H9 (cell line): ENCODE results near the gene RGL1. TPM values are rescaled to one million over a fixed set of nuclear protein-coding genes. Genes with fewer than 3 reads are reported as not detected.
A peak's percentile ranks its signal among the peaks of the same experiment; 100 is the strongest.

Experiments
- DNase-seq: peaks from one replicate; pipeline ENCODE4 v3.0.0-alpha.2; 2017
- H2AFZ ChIP-seq: one replicate; pipeline ENCODE4 v1.6.1; 2013; ENCODE audit warnings: mild to moderate bottlenecking, low read length, control low read depth, moderate library complexity
- H2AK5ac ChIP-seq: 2 replicates; pipeline ENCODE4 v1.6.1; 2013; ENCODE audit warnings: low read length, control low read depth, mixed read lengths; ENCODE audit not compliant: insufficient read length
- H2BK120ac ChIP-seq: one replicate; pipeline ENCODE4 v1.6.1; 2013; ENCODE audit warnings: low read depth, mild to moderate bottlenecking, low read length, control low read depth, inconsistent platforms; ENCODE audit not compliant: poor library complexity, severe bottlenecking
- H2BK12ac ChIP-seq: 2 replicates; pipeline ENCODE4 v1.6.1; 2013; ENCODE audit warnings: low read length, control low read depth, mixed read lengths, low read depth; ENCODE audit not compliant: insufficient read length
- H2BK15ac ChIP-seq: 2 replicates; pipeline ENCODE4 v1.6.1; 2013; ENCODE audit warnings: low read depth, low read length, control low read depth
- H2BK20ac ChIP-seq: one replicate; pipeline ENCODE4 v1.6.1; 2013; ENCODE audit warnings: low read depth, mild to moderate bottlenecking, low read length, control low read depth, inconsistent platforms; ENCODE audit not compliant: poor library complexity, severe bottlenecking
- H2BK5ac ChIP-seq: 2 replicates; pipeline ENCODE4 v1.6.1; 2013; ENCODE audit warnings: low read length, control low read depth, mixed read lengths; ENCODE audit not compliant: insufficient read length
- H3K14ac ChIP-seq: 2 replicates; pipeline ENCODE4 v1.6.1; 2013; ENCODE audit warnings: low read length, control low read depth; ENCODE audit not compliant: insufficient read depth
- H3K18ac ChIP-seq: 2 replicates; pipeline ENCODE4 v1.6.1; 2013; ENCODE audit warnings: low read depth, mild to moderate bottlenecking, mixed read lengths, low read length, control low read depth; ENCODE audit not compliant: insufficient read length
- H3K23ac ChIP-seq: 2 replicates; pipeline ENCODE4 v1.6.1; 2013; ENCODE audit warnings: low read length, control low read depth, mixed read lengths, low read depth; ENCODE audit not compliant: insufficient read length
- H3K23me2 ChIP-seq: 2 replicates; pipeline ENCODE4 v1.6.1; 2013; ENCODE audit warnings: low read depth, mild to moderate bottlenecking, mixed read lengths, low read length, control low read depth; ENCODE audit not compliant: insufficient read length, poor library complexity, severe bottlenecking
- H3K27ac ChIP-seq: 2 replicates; pipeline ENCODE4 v1.5.1; 2013; ENCODE audit warnings: low read length, control low read depth, mixed read lengths, low read depth; ENCODE audit not compliant: insufficient read length
- H3K27me3 ChIP-seq: 2 replicates; pipeline ENCODE4 v1.6.1; 2013; ENCODE audit warnings: low read length, control low read depth, inconsistent platforms; ENCODE audit not compliant: insufficient read depth
- H3K4ac ChIP-seq: 2 replicates; pipeline ENCODE4 v1.6.1; 2013; ENCODE audit warnings: low read depth, mild to moderate bottlenecking, control low read depth, inconsistent platforms, low read length, moderate library complexity
- H3K4me1 ChIP-seq: 2 replicates; pipeline ENCODE4 v1.6.1; 2013; ENCODE audit warnings: low read length, control low read depth, inconsistent platforms; ENCODE audit not compliant: insufficient read depth
- H3K4me2 ChIP-seq: 2 replicates; pipeline ENCODE4 v1.6.1; 2013; ENCODE audit warnings: low read length, control low read depth, mixed read lengths; ENCODE audit not compliant: insufficient read length, insufficient read depth
- H3K56ac ChIP-seq: 2 replicates; pipeline ENCODE4 v1.6.1; 2013; ENCODE audit warnings: low read depth, mild to moderate bottlenecking, mixed read lengths, low read length, control low read depth; ENCODE audit not compliant: insufficient read length
- H3K79me1 ChIP-seq: 2 replicates; pipeline ENCODE4 v1.6.1; 2013; ENCODE audit warnings: low read depth, mild to moderate bottlenecking, moderate library complexity, low read length, control low read depth, inconsistent platforms; ENCODE audit not compliant: insufficient read depth, poor library complexity, severe bottlenecking
- H3K79me2 ChIP-seq: 2 replicates; pipeline ENCODE4 v1.6.1; 2013; ENCODE audit warnings: low read length, control low read depth, inconsistent platforms; ENCODE audit not compliant: insufficient read depth
- H3K9ac ChIP-seq: 2 replicates; pipeline ENCODE4 v1.6.1; 2013; ENCODE audit warnings: low read length, control low read depth, mixed read lengths; ENCODE audit not compliant: insufficient read length; ENCODE audit errors: extremely low read depth
- H3K9me3 ChIP-seq: one replicate; pipeline ENCODE4 v1.6.1; 2013; ENCODE audit warnings: low read depth, low read length, inconsistent platforms; ENCODE audit not compliant: control insufficient read depth
- H3T11ph ChIP-seq: one replicate; pipeline ENCODE4 v1.6.1; 2013; ENCODE audit warnings: mild to moderate bottlenecking, low read length, control low read depth, inconsistent platforms
- H4K20me1 ChIP-seq: one replicate; pipeline ENCODE4 v1.6.1; 2013; ENCODE audit not compliant: control insufficient read depth, insufficient read length, insufficient read depth
- H4K5ac ChIP-seq: 2 replicates; pipeline ENCODE4 v1.6.1; 2013; ENCODE audit warnings: low read depth, mild to moderate bottlenecking, mixed read lengths, low read length, control low read depth; ENCODE audit not compliant: insufficient read length
- H4K8ac ChIP-seq: replicated peaks from 2 replicates; pipeline ENCODE4 v1.6.1; 2013; ENCODE audit warnings: low read length, control low read depth, mixed read lengths, low read depth; ENCODE audit not compliant: insufficient read length
- H4K91ac ChIP-seq: 2 replicates; pipeline ENCODE4 v1.6.1; 2013; ENCODE audit warnings: low read depth, mild to moderate bottlenecking, moderate library complexity, mixed read lengths, low read length, control low read depth; ENCODE audit not compliant: insufficient read length
- H3K27ac Mint-ChIP-seq, 3 experiments: 2 replicates in 2 of 3; 3 replicates in 1 of 3; pipeline ENCODE4 v1.8.0; 2020 to 2021; ENCODE audit warnings: mixed read lengths in 3 of 3, mild to moderate bottlenecking in 1 of 3, moderate library complexity in 1 of 3
- H3K27me3 Mint-ChIP-seq: 2 replicates; pipeline ENCODE4 v1.8.0; 2021; ENCODE audit warnings: low read depth, mild to moderate bottlenecking, moderate library complexity, mixed read lengths
- H3K36me3 Mint-ChIP-seq, 3 experiments: 2 replicates in 2 of 3; 3 replicates in 1 of 3; pipeline ENCODE4 v1.8.0; 2020 to 2021; ENCODE audit warnings: low read depth in 3 of 3, mixed read lengths in 3 of 3; ENCODE audit not compliant: insufficient read depth in 1 of 3
- H3K4me1 Mint-ChIP-seq, 2 experiments: 2 replicates each; pipeline ENCODE4 v1.8.0; 2020; ENCODE audit warnings: mixed read lengths in 2 of 2
- H3K4me3 Mint-ChIP-seq, 2 experiments: 2 replicates in 1 of 2; 3 replicates in 1 of 2; pipeline ENCODE4 v1.8.0; 2020 to 2021; ENCODE audit warnings: mild to moderate bottlenecking in 2 of 2, mixed read lengths in 2 of 2, moderate library complexity in 1 of 2
- H3K9me3 Mint-ChIP-seq, 2 experiments: 2 replicates in 1 of 2; 3 replicates in 1 of 2; pipeline ENCODE4 v1.8.0; 2020; ENCODE audit warnings: mild to moderate bottlenecking in 2 of 2, mixed read lengths in 2 of 2, moderate library complexity in 1 of 2
- CTCF ChIP-seq: fragments of 200-600 bp; sonication (generic); conservative IDR thresholded peaks from 3 replicates; pipeline ENCODE4 v1.8.0; 2021; ENCODE audit warnings: antibody characterized with exemption, mild to moderate bottlenecking
- WGBS: extraction: QIAGEN DNeasy Blood & Tissue Kit; methylation state at CpG from one replicate; pipeline ENCODE4 v1.1.7; 2013; ENCODE audit warnings: missing lambda C conversion rate, low lambda C conversion rate, mixed read lengths; ENCODE audit not compliant: insufficient read length; ENCODE audit errors: extremely low coverage; 5-methylcytosine and 5-hydroxymethylcytosine counted together
- total RNA-seq: library from RNA; stranded (reverse); gene quantifications from 2 replicates; pipeline ENCODE4 v1.2.1, GENCODE V29; 2021

The RGL1 gene
- total RNA-seq, 1 experiment from 2014 or later: 1.4 TPM

- Histone ChIP-seq H3K23ac (no peak overlapping the region), H4K91ac (no peak overlapping the region), H3K4me2 (no peak overlapping the region), H3K18ac (no peak overlapping the region), H3K56ac (no peak overlapping the region), H3K27ac (no peak overlapping the region), H2AK5ac (no peak overlapping the region), H2AFZ (no peak overlapping the region), H3K9ac (no peak overlapping the region), H3K4ac (no peak overlapping the region), H4K8ac (no peak overlapping the region), H3K4me1 (peaks cover 6% of the 10 kb centered on the region), H2BK12ac (no peak overlapping the region), H3T11ph (no peak overlapping the region), H3K9me3 (no peaks in the 10 kb centered on the region), H3K23me2 (no peaks in the 10 kb centered on the region), H3K79me1 (no peaks in the 10 kb centered on the region), H2BK15ac (no peak overlapping the region), H4K5ac (no peak overlapping the region), H3K79me2 (no peaks in the 10 kb centered on the region), H3K27me3 (no peaks in the 10 kb centered on the region), H3K14ac (no peak overlapping the region), H4K20me1 (no peaks in the 10 kb centered on the region), H2BK20ac (no peak overlapping the region), H2BK5ac (no peak overlapping the region), H2BK120ac (no peak overlapping the region)
- Mint-ChIP-seq H3K9me3 (no peaks in the 10 kb centered on the region), H3K36me3 (peaks cover 0 to 1% (median 0%) of the 10 kb centered on the region in 3 experiments; a peak in 1 of 7 replicates), H3K27me3 (no peaks in the 10 kb centered on the region), H3K4me3 (no peak overlapping the region), H3K4me1 (peaks cover 36 to 53% of the 10 kb centered on the region in 2 experiments), H3K27ac (peak overlapping the region; percentile 3 to 16 (median 5); a peak in 4 of 7 replicates)
- TF ChIP-seq CTCF: no peak
- no peak for DNase-seq
- no CpG with 5 or more reads among the region's 3 CpGs for WGBS
Measured at GRCh38 chr1:183872403-183872802, 67.5 kb downstream of the RGL1 start.
